T-cell (primary cell): ENCODE measurements around the gene PDP2. TPM values are rescaled to one million over a fixed set of nuclear protein-coding genes. Genes with fewer than 3 reads are reported as not detected.
"Not testable (repeated sequence)": the region's sequence is repeated elsewhere in the genome, so short reads cannot be mapped to it uniquely, and the experiment has no call there.

Source experiments
- ATAC-seq, 4 experiments: fragments of 200-7000 bp in 3 of 4; fragments of 150-1000 bp in 1 of 4; cut with Tn5 transposase; replicated peaks in 1 of 4; 1 replicate in 3 of 4; 2 replicates in 1 of 4; pipeline ENCODE4 v1.10.0; 2021; ENCODE audit warnings: moderate library complexity in 3 of 4, mild to moderate bottlenecking in 2 of 4, moderate number of reproducible peaks in 1 of 4
- CTCF ChIA-PET, 2 donors: fragments of 300-600 bp; sonication (Branson Sonifier 250); formaldehyde crosslinking; loops; one replicate each; lab custom pipeline; 2022; ENCODE audit warnings: antibody characterized with exemption in 2 of 2; lab: Charles Lee
- POLR2A ChIA-PET, 2 donors: fragments of 300-600 bp; sonication (Branson Sonifier 250); formaldehyde crosslinking; loops; one replicate each; lab custom pipeline; 2022; ENCODE audit warnings: antibody characterized with exemption in 2 of 2; lab: Charles Lee
- DNase-seq, 35 experiments: peaks; one replicate each; pipeline versions ENCODE4 v3.0.0 to v3.0.0-alpha.2; 2013 to 2023
- H3K27ac ChIP-seq: one replicate; pipeline ENCODE4 v1.5.1; 2013; ENCODE audit warnings: low read length
- H3K27me3 ChIP-seq, 2 experiments: replicated peaks in 1 of 2; 1 replicate in 1 of 2; 2 replicates in 1 of 2; pipeline versions ENCODE4 v1.6.1 to v1.7.0; 2013; ENCODE audit warnings: low read length in 1 of 2, mixed read lengths in 1 of 2; ENCODE audit not compliant: control insufficient read depth in 2 of 2, insufficient read depth in 2 of 2; ENCODE audit errors: extremely low read depth in 1 of 2
- H3K36me3 ChIP-seq, 2 donors: 1 replicate in 1 of 2; 2 replicates in 1 of 2; pipeline versions ENCODE4 v1.6.1 to v1.7.0; 2013; ENCODE audit warnings: low read length in 1 of 2; ENCODE audit not compliant: control insufficient read depth in 2 of 2, insufficient read depth in 1 of 2; ENCODE audit errors: extremely low read depth in 1 of 2
- H3K4me1 ChIP-seq, 2 experiments: 1 replicate in 1 of 2; 2 replicates in 1 of 2; pipeline versions ENCODE4 v1.6.1 to v1.7.0; 2013; ENCODE audit warnings: low read length in 2 of 2, mixed read lengths in 1 of 2; ENCODE audit not compliant: insufficient read depth in 2 of 2, control insufficient read depth in 1 of 2; ENCODE audit errors: extremely low read depth in 1 of 2
- H3K4me3 ChIP-seq, 2 donors: 1 replicate in 1 of 2; 2 replicates in 1 of 2; pipeline versions ENCODE4 v1.5.1 to v1.7.0; 2013; ENCODE audit warnings: mild to moderate bottlenecking in 2 of 2, low read length in 1 of 2, moderate library complexity in 1 of 2; ENCODE audit not compliant: control insufficient read depth in 1 of 2; ENCODE audit errors: extremely low read depth in 1 of 2
- H3K9me3 ChIP-seq: 2 replicates; pipeline ENCODE4 v1.7.0; 2013
- H3K27ac Mint-ChIP-seq, 2 donors: one replicate each; pipeline ENCODE4 v1.8.0; 2020 to 2021; ENCODE audit warnings: mild to moderate bottlenecking in 2 of 2, mixed read lengths in 2 of 2
- H3K27me3 Mint-ChIP-seq, 2 donors: one replicate each; pipeline ENCODE4 v1.8.0; 2021 to 2022; ENCODE audit warnings: mixed read lengths in 2 of 2
- H3K36me3 Mint-ChIP-seq: one replicate; pipeline ENCODE4 v1.8.0; 2021; ENCODE audit warnings: mixed read lengths
- H3K4me1 Mint-ChIP-seq, 3 donors: one replicate each; pipeline ENCODE4 v1.8.0; 2020 to 2022; ENCODE audit warnings: mixed read lengths in 3 of 3, mild to moderate bottlenecking in 1 of 3
- H3K4me3 Mint-ChIP-seq, 3 donors: one replicate each; pipeline ENCODE4 v1.8.0; 2020 to 2022; ENCODE audit warnings: mild to moderate bottlenecking in 3 of 3, mixed read lengths in 3 of 3, moderate library complexity in 3 of 3
- H3K9me3 Mint-ChIP-seq, 3 donors: one replicate each; pipeline ENCODE4 v1.8.0; 2020 to 2022; ENCODE audit warnings: mixed read lengths in 3 of 3
- WGBS: methylation state at CpG from one replicate; pipeline ENCODE4 v1.1.5; 2013; ENCODE audit warnings: missing lambda C conversion rate; ENCODE audit not compliant: insufficient coverage; 5-methylcytosine and 5-hydroxymethylcytosine counted together
- total RNA-seq, 35 experiments: library from RNA in 6 of 35; stranded (reverse) in 6 of 35; fragments of 120-200 nt in 1 of 35; gene quantifications; one replicate each; pipeline versions ENCODE4 v1.2.1 to v1.2.4 and lab custom pipeline; 2013 to 2026

The PDP2 gene
- total RNA-seq, 5 donors from 2014 or later (not counting 1 experiment from before 2014, with no cell fraction given) = 7.1 to 16.5 (median 12.5) TPM

DNA sequence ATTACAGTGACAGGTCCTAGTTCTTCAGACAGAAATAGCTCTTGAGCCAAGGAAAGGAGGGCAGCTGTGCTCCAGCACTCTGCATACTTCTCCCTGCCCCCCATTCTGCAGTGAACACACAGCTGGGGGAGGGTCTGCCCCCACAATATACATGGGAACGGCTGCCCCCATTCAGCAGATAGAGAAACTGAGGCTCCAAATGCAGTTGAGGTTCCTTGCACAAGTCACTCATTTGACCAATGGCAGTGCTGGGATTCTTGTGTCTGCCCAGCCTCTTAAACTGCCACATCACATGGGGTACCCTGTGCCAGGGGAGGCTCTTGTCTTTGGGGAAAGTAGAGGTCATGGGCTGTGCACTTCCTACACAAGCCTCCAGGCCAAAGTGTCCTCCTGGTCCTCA is 10.9 kb upstream of the PDP2 start:
- ChIA-PET POLR2A (no interaction called here), CTCF (interaction anchor here (1.2 to 3.7 kb wide), 2 partner anchors 13 to 39 kb away, joined by 3 to 11 read pairs; partner anchors contain the start of gene NAE1 (in 1 of the 2))
- H3K27ac ChIP-seq = no peak overlapping the region
- Mint-ChIP-seq H3K9me3 (no peaks in the 10 kb centered on the region), H3K36me3 (no peaks in the 10 kb centered on the region), H3K27ac (no peak overlapping the region), H3K27me3 (no peaks in the 10 kb centered on the region), H3K4me3 (no peak overlapping the region), H3K4me1 (peaks cover 17 to 23% (median 20%) of the 10 kb centered on the region in 3 donors)
- no peaks in the 10 kb centered on the region for H3K27me3 ChIP-seq
- WGBS = 90% methylated on average over 1 of the region's 1 CpG
- no peak for DNase-seq
- H3K4me3 ChIP-seq = no peak overlapping the region
- peaks cover 0 to 25% of the 10 kb centered on the region in 2 experiments for H3K4me1 ChIP-seq
- H3K9me3 ChIP-seq = no peaks in the 10 kb centered on the region
- no peaks in the 10 kb centered on the region for H3K36me3 ChIP-seq
- ATAC-seq = no peak

DNA sequence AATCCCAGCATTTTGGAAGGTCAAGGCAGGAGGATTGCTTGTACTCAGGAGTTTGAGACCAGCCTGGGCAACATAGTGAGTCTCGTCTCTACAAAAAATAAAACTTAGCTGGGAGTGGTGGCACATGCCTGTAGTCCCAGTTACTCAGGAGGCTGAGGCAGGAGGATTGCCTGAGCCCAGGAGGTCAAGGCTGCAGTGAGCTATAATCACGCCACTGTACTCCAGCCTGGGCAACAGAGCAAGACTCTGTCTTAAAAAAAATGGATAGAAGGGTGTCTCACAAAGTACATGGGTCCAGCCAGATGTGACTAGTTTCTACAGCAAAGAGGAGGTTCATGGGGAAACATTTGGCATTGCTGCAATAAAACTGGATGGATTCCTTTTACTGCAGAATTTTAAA is 9.0 kb upstream of the PDP2 start:
- H3K9me3 ChIP-seq, H3K36me3 ChIP-seq, H3K36me3 Mint-ChIP-seq, ATAC-seq, CTCF ChIA-PET, POLR2A ChIA-PET, H3K9me3 Mint-ChIP-seq, H3K27me3 Mint-ChIP-seq, DNase-seq, H3K4me3 ChIP-seq, H3K27ac ChIP-seq, H3K27me3 ChIP-seq: not testable (repeated sequence)
- WGBS = 100% methylated on average over 2 of the region's 2 CpGs
- H3K4me1 Mint-ChIP-seq = peaks cover 21 to 32% (median 24%) of the 10 kb centered on the region in 3 donors
- H3K4me1 ChIP-seq = peaks cover 0 to 34% of the 10 kb centered on the region in 2 experiments
- peak overlapping the region in 1 of 2 donors; percentile 61 for H3K27ac Mint-ChIP-seq
- peak overlapping the region in 1 of 3 donors; percentile 16 for H3K4me3 Mint-ChIP-seq

DNA sequence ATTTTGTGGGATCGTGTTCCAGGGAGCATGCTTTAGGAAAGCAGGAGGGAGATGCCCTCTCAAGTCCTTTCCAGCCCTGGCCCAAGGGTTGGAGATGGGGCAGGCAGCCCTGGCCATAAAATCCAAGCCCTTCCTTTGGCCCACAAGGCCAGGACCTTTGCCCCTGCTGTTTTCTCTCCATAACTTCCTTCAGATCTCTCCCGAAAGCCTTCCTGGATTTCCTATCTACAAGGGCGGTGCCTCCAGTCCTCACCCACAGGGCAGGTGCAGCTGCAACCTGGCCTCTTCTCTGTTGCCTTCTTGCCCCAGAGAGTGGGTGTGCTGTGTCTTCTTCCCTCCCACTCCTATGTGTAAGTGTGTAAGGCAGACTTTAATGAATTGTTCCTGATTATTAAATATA is 8.5 kb upstream of the PDP2 start:
- Histone ChIP-seq H3K27ac (no peak overlapping the region), H3K4me3 (no peak overlapping the region), H3K4me1 (peaks cover 0 to 34% of the 10 kb centered on the region in 2 experiments), H3K9me3 (no peaks in the 10 kb centered on the region), H3K36me3 (no peaks in the 10 kb centered on the region), H3K27me3 (no peaks in the 10 kb centered on the region)
- ChIA-PET CTCF (interaction anchor here in 1 of 2 donors (0.7 to 1.7 kb wide), 4 partner anchors 10 to 1569 kb away, joined by 3 to 16 read pairs (median 6); partner anchors contain the start of gene NAE1), POLR2A (no interaction called here)
- H3K27me3 Mint-ChIP-seq = no peaks in the 10 kb centered on the region
- H3K4me3 Mint-ChIP-seq = peak overlapping the region in 1 of 3 donors; percentile 83
- no peak for DNase-seq
- WGBS = no CpG with 5 or more reads among the region's 3 CpGs
- peaks cover 21 to 32% (median 24%) of the 10 kb centered on the region in 3 donors for H3K4me1 Mint-ChIP-seq
- no peaks in the 10 kb centered on the region for H3K9me3 Mint-ChIP-seq
- H3K36me3 Mint-ChIP-seq = no peaks in the 10 kb centered on the region
- ATAC-seq = no peak
- H3K27ac Mint-ChIP-seq = peak overlapping the region in 1 of 2 donors; percentile 61

DNA sequence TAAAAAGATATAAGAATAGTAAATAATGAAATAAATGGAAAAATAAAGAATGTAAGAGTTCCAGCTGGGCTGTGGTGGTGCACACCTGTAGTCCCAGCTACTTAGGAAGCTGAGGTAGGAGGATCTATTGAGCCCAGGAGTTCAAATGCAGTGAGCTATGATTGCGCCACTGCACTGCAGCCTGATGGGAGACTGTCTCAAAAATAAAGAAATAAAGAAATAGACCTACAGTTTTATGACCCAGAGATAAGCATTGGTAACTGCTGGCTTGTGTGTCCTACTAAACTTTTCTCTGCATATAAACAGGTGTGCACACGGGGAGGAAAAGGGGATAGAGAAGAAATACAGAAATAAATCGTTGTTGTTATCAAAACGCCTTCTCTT is 7.8 kb upstream of the PDP2 start:
- H3K27me3 ChIP-seq = no peaks in the 10 kb centered on the region
- CTCF ChIA-PET = interaction anchor here in 1 of 2 donors (0.7 to 1.7 kb wide), 6 partner anchors 9 to 1569 kb away, joined by 3 to 16 read pairs (median 4); partner anchors contain the start of gene NAE1
- no peaks in the 10 kb centered on the region for H3K36me3 ChIP-seq
- no CpG with 5 or more reads among the region's 4 CpGs for WGBS
- Mint-ChIP-seq H3K27me3 (no peaks in the 10 kb centered on the region), H3K36me3 (no peaks in the 10 kb centered on the region), H3K4me1 (peaks cover 21 to 32% (median 23%) of the 10 kb centered on the region in 3 donors), H3K27ac (peak overlapping the region; percentile 74 to 86), H3K9me3 (no peaks in the 10 kb centered on the region), H3K4me3 (peak overlapping the region; percentile 60 to 83 (median 73))
- no peak for DNase-seq
- peak overlapping the region; percentile 42 for H3K27ac ChIP-seq
- ATAC-seq = no peak
- peaks cover 0 to 34% of the 10 kb centered on the region in 2 experiments for H3K4me1 ChIP-seq
- H3K9me3 ChIP-seq = no peaks in the 10 kb centered on the region
- POLR2A ChIA-PET = no interaction called here
- H3K4me3 ChIP-seq = peak overlapping the region; percentile 44 to 61

DNA sequence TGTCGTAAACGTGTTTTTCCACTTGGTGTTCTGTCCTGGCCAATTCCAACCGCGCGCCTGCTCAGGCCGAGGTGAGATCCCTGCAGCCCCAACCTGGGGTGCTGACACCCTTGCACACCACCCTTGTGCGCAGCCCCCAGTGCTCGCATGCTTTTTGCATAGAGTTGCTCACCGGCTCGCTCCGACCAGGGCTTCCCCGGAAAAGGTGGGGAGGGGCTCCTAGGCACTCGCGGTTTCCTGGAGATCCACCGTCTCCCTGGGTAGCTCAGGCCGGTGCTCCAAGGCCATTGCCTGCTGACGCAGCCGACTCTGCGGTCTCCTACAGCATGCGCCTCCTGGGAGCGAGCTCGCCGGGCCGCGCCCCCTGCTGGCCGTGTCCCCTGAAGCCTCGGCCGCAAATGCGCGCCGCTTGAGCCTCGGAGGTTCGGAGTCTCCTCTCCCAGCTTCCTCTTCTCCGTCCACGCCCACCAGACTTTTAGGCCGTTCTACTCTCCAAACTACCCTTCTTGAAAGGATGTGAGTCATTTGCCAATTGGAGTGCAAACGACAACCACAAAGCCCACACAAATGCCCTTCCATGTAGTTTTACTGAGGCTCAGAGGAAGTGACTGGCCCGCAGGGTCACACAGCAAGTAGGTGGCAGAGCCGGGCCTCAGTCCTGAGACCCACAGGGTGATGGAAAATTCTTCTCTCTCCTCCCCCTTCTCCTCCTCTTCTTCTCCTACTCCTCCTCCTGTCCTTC is 7.2 kb upstream of the PDP2 start:
- CTCF ChIA-PET = interaction anchor here in 1 of 2 donors (0.8 to 1.7 kb wide), 5 partner anchors 9 to 310 kb away, joined by 3 to 16 read pairs (median 4); partner anchors contain the start of gene NAE1
- Histone ChIP-seq H3K9me3 (no peaks in the 10 kb centered on the region), H3K27ac (peak overlapping the region; percentile 42), H3K27me3 (no peaks in the 10 kb centered on the region), H3K4me1 (peaks cover 0 to 29% of the 10 kb centered on the region in 2 experiments), H3K36me3 (no peaks in the 10 kb centered on the region), H3K4me3 (peak overlapping the region; percentile 44 to 61)
- no peaks in the 10 kb centered on the region for H3K27me3 Mint-ChIP-seq
- peak; percentile 66 to 94 (median 77) for DNase-seq
- H3K27ac Mint-ChIP-seq = peak overlapping the region; percentile 74 to 86
- H3K36me3 Mint-ChIP-seq = no peaks in the 10 kb centered on the region
- POLR2A ChIA-PET = no interaction called here
- H3K4me1 Mint-ChIP-seq = peaks cover 20 to 32% (median 21%) of the 10 kb centered on the region in 3 donors
- 3% methylated on average over 37 of the region's 39 CpGs for WGBS
- peak; percentile 89 to 92 (median 91) for ATAC-seq
- H3K9me3 Mint-ChIP-seq = no peaks in the 10 kb centered on the region
- peak overlapping the region; percentile 60 to 83 (median 73) for H3K4me3 Mint-ChIP-seq

DNA sequence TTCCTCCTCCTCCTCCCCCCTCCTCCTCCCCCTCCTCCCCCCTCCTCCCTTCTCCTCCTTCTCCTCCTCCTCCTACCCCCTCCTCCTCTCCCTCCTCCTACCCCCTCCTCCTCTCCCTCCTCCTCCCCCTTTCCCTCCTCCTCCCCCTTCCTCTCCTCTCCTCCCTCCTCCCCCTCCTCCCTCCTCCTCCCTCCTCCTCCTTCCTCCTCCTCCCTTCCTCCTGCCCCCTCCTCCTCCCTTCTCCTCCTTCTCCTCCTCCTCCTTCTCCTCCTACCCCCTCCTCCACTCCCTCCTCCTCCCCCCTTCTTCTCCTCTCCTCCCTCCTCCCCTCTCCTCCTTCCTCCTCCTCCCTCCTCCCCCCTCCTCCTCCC is 6.6 kb upstream of the PDP2 start:
- DNase-seq (no peak), ATAC-seq (no peak)
- Histone ChIP-seq H3K27me3 (no peaks in the 10 kb centered on the region), H3K36me3 (no peaks in the 10 kb centered on the region), H3K4me1 (peaks cover 0 to 29% of the 10 kb centered on the region in 2 experiments), H3K27ac (peak overlapping the region; percentile 42), H3K4me3 (no peak overlapping the region), H3K9me3 (no peaks in the 10 kb centered on the region)
- ChIA-PET CTCF (interaction anchor here in 1 of 2 donors (1.2 to 1.7 kb wide), 3 partner anchors 8 to 311 kb away, joined by 4 to 16 read pairs (median 8); partner anchors contain the start of gene NAE1), POLR2A (no interaction called here)
- H3K36me3 Mint-ChIP-seq = no peaks in the 10 kb centered on the region
- H3K4me3 Mint-ChIP-seq = peak overlapping the region in 1 of 3 donors; percentile 83
- H3K27ac Mint-ChIP-seq = no peak overlapping the region
- no peaks in the 10 kb centered on the region for H3K9me3 Mint-ChIP-seq
- H3K4me1 Mint-ChIP-seq = peaks cover 25 to 37% (median 26%) of the 10 kb centered on the region in 3 donors
- no peaks in the 10 kb centered on the region for H3K27me3 Mint-ChIP-seq
